ENCODE measurements around the gene ZNF14. TPM values are rescaled to one million over a fixed set of nuclear protein-coding genes. Genes with fewer than 3 reads are reported as not detected.
"Not testable (repeated sequence)": the region's sequence is repeated elsewhere in the genome, so short reads cannot be mapped to it uniquely, and the experiment has no call there.

ZNF14 gene
- polyA plus RNA-seq, 3 donors, result 12.4 to 15.7 (median 12.5) TPM

DNA sequence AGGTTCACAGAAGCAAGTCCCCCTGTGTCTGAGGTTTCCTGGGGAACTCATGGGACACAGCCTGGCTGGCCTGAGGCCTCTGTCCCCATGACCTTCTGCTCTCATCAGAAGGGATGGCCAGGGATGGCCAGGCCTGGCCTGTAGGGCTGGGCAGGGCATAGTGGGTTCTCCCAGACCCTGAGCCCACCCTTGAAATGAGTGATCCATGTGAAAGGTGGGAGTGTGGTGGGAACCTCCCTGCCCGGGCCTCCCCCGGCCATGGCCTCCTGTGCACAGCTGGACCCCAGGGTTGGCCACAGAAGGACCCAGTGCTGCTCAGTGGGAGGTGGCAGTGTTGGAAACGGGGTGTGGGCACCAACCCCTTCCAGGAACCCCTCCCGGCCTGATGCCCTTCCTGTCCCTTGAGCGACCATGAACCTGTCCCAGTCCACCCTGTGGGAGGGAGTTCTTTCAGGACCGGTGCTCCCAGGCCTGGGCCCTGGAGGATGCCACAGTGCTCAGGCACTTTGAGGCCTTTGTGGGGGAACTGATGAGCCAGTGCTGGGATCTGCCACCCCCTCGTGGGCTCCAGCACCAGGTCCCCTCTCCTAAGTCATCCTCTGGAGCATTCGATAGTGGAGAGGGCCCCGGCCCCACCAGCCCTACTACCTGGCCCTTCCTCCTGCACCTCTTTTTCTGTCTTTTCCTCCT, 15.5 kb upstream of the ZNF14 start:
- no peak for DNase-seq

GRCh38 chr19:19747357-19748220, 14.7 kb upstream of the ZNF14 start:
- no peak for DNase-seq

GRCh38 chr19:19746286-19747213, 13.6 kb upstream of the ZNF14 start:
- no peak for DNase-seq

- DNase-seq, result no peak
Measured at GRCh38 chr19:19745496-19746285, 12.8 kb upstream of the ZNF14 start.

DNA sequence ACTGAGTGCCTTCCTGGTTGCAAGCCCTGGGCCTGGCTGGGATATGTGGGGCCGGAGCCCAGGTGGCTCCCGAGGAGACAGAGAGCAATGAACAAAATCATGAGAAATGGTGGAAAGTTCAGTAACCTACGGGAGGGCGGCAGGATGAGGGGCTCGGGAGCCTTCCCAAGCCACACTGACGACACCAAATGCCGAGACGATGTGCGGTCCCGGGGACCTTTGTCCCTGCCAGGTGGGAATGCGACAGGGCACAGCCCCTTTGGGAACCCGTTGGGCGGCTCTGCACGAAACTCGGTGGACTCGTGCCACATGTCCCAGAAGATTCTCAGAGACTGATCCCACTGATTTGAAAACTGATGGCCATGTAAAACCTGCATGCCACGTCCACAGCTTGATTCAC, 11.7 kb upstream of the ZNF14 start:
- DNase-seq, result no peak

DNA sequence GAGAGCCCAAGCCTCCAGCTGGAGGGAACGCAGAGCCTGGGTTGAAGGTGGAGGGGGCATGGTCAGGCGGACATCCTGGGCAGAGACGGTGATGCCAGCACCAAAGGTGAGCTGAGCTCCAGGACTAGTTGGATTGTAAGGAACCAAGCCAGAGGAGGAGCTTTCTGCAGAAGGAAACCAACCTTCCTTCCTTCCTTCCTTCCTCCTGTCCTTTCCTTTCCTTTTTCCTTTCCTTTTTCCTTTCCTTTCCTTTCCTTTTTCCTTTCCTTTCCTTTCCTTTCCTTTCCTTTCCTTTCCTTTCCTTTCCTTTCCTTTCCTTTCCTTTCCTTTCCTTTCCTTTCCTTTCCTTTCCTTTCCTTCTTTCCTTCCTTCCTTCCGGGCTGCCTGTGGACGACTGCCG, 11.0 kb upstream of the ZNF14 start:
- not testable (repeated sequence) for DNase-seq

- no peak for DNase-seq
Measured at GRCh38 chr19:19743176-19743575, 10.3 kb upstream of the ZNF14 start.

- no peak for DNase-seq
Measured at GRCh38 chr19:19742773-19743172, 9.9 kb upstream of the ZNF14 start.

GRCh38 chr19:19741184-19741583, 8.3 kb upstream of the ZNF14 start:
- no peak for DNase-seq

GRCh38 chr19:19740755-19741154, 7.8 kb upstream of the ZNF14 start:
- DNase-seq, result no peak

DNA sequence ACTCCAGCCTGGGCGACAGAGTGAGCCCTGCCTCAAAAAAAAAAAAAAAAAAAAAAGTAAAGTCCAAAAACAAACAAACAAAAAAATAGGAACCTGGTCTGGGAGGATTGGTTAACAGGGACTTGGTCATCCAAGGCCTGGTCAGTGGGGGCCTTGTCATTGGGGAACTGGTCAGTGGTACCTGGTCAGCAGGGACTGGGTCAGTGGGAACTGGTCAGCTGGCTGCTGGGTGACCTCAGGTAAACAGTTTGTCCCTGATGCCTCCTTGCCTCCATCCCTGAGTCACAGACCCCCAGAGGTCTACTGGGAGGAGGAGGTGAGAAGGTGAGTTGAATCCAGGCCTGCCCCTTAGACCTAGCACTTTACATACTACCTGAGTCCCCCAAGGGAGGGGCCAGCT, 5.7 kb upstream of the ZNF14 start:
- DNase-seq, result no peak

DNA sequence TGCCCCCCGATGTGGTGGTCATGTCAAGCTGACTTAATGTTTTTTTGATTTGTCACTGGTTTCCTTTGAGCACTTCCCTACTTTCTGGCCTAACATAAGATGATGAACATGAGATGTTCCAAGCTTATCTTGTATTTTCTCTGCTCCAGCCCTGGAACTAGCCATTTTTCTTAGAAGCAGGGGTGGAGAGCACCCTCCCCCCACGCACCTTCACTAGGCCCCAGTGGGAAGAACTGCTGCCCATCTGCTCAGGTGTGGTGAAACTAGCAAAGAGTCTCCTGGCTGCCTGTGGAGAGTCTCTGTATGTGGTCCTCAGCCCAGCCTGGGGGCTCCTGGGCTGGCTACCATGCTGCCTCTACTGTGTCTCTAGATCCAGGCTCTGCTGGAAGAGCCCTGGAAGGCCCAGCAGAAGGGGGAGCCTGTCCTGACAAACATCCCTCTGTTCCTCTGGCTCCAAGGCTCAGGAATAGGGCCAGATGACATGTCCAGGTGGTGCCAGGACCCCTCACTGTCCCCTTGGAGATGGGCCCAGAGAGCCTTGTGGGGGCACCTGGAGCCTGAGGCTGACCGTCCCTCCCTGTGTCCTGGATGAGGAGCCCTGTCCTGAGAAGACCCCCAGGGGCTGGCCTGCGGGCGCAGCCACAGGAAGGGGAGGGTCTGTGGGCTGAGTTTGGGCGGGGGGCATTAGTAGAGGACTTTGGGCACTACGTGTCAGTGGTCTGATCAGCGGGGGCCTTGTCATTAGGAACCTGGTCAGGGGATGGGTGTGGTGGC, 4.8 kb upstream of the ZNF14 start:
- no peak for DNase-seq

- DNase-seq, result no peak
Measured at GRCh38 chr19:19721896-19722295, 11.0 kb downstream of the ZNF14 start.

- no peak for DNase-seq
Measured at GRCh38 chr19:19719798-19720197, 13.1 kb downstream of the ZNF14 start.

GRCh38 chr19:19711934-19712828, 20.7 kb downstream of the ZNF14 start:
- no peak for DNase-seq

GRCh38 chr19:19711306-19711933, 21.5 kb downstream of the ZNF14 start:
- DNase-seq, result no peak

DNA sequence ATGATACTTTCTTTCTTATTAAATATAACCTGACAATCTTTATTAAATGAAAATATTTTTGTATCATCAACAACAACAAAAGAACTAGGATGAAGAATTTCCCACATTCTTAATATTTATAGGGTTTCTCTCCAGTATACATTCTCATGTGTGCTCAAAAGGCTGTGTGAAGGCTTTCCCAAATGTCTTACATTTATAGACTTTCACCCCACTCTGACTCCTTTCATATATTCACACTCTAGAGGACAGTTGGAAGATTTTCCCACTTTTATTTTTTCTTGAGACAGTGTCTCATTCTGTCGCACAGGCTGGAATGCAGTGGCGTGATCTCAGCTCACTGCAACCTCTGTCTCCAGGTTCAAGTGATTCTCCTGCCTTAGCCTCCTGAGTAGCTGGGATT, 22.4 kb downstream of the ZNF14 start:
- DNase-seq, result no peak

GRCh38 chr19:19704836-19705235, 28.1 kb downstream of the ZNF14 start:
- DNase-seq, result no peak

DNA sequence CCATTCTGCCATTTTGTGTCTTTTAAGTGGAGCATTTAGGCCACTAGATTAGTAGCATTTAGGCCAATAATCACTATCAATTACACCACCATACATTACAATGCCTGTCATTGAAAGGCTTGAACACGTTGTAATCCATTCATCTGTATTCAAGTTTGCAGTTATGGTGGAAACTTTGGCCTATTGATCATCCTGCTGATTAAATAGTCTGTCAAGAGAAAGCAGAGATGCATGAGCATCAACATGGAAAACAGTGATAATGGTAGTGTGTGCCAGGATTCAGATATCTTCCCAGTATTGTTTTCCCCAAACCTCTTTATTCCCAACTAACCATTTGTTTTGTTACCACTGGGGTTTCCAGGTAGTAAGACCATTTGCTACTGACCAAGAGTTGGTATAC, 32.4 kb downstream of the ZNF14 start:
- not testable (repeated sequence) for DNase-seq
